Measurements from ENCODE around the gene PLXDC1. TPM values are rescaled to one million over a fixed set of nuclear protein-coding genes. Genes with fewer than 3 reads are reported as not detected.

PLXDC1 gene
- total RNA-seq, 1 experiment from 2014 or later = 2.0 TPM

- no peak overlapping the region for H3K9ac ChIP-seq (ENCODE audit: extremely low read depth, insufficient read length, low read length)
- H4K8ac ChIP-seq (replicated peaks; ENCODE audit: insufficient read length, low read depth, low read length) = no peak overlapping the region
- H3K23ac ChIP-seq (ENCODE audit: insufficient read length, low read depth, low read length) = no peak overlapping the region
- no peak overlapping the region for H2BK5ac ChIP-seq (ENCODE audit: insufficient read length, low read length)
- Mint-ChIP-seq H3K9me3 (peaks cover 6 to 9% of the 10 kb centered on the region in 2 experiments; a peak in 3 of 5 replicates), H3K4me3 (peak overlapping the region; percentile 63 to 94), H3K27me3 (ENCODE audit: low read depth) (peaks cover 28% of the 10 kb centered on the region), H3K27ac (no peak overlapping the region), H3K36me3 (ENCODE audit: insufficient read depth in 1 of 3, low read depth in 3 of 3) (peaks cover 0 to 5% (median 0%) of the 10 kb centered on the region in 3 experiments; a peak in 1 of 7 replicates), H3K4me1 (peaks cover 12 to 28% of the 10 kb centered on the region in 2 experiments)
- H2AFZ ChIP-seq (ENCODE audit: low read length) = no peak overlapping the region
- no peak overlapping the region for H2AK5ac ChIP-seq (ENCODE audit: insufficient read length, low read length)
- no peak overlapping the region for H3K27ac ChIP-seq (ENCODE audit: insufficient read length, low read depth, low read length)
- H3K79me2 ChIP-seq (ENCODE audit: insufficient read depth, low read length) = no peaks in the 10 kb centered on the region
- no peak overlapping the region for H3K14ac ChIP-seq (ENCODE audit: insufficient read depth, low read length)
- TF ChIP-seq CTCF (conservative IDR thresholded peaks at IDR 0.05) = no peak
- DNase-seq = no peak
- peaks cover 17% of the 10 kb centered on the region for H3K23me2 ChIP-seq (ENCODE audit: insufficient read length, low read depth, low read length, poor library complexity, severe bottlenecking)
- no peak overlapping the region for H3K4ac ChIP-seq (ENCODE audit: low read depth, low read length)
- H3K56ac ChIP-seq (ENCODE audit: insufficient read length, low read depth, low read length) = no peak overlapping the region
- no peak overlapping the region for H3K18ac ChIP-seq (ENCODE audit: insufficient read length, low read depth, low read length)
- no peak overlapping the region for H4K5ac ChIP-seq (ENCODE audit: insufficient read length, low read depth, low read length)
- H2BK20ac ChIP-seq (ENCODE audit: low read depth, low read length, poor library complexity, severe bottlenecking) = no peak overlapping the region
- no peak overlapping the region for H2BK120ac ChIP-seq (ENCODE audit: low read depth, low read length, poor library complexity, severe bottlenecking)
- peaks cover 3% of the 10 kb centered on the region; the same call in 1 of the 2 replicates for H3K27me3 ChIP-seq (ENCODE audit: insufficient read depth, low read length)
- WGBS (ENCODE audit: extremely low coverage, insufficient read length, low lambda C conversion rate) = no CpG with 5 or more reads among the region's 2 CpGs
- H3K4me2 ChIP-seq (ENCODE audit: insufficient read depth, insufficient read length, low read length) = no peak overlapping the region
- no peak overlapping the region for H2BK12ac ChIP-seq (ENCODE audit: insufficient read length, low read depth, low read length)
- H3K9me3 ChIP-seq (ENCODE audit: control insufficient read depth, low read depth, low read length) = no peaks in the 10 kb centered on the region
- H2BK15ac ChIP-seq (ENCODE audit: low read depth, low read length) = no peak overlapping the region
- no peaks in the 10 kb centered on the region for H4K20me1 ChIP-seq (ENCODE audit: control insufficient read depth, insufficient read depth, insufficient read length)
- no peak overlapping the region for H3T11ph ChIP-seq (ENCODE audit: low read length)
- no peak overlapping the region for H4K91ac ChIP-seq (ENCODE audit: insufficient read length, low read depth, low read length)
- H3K4me1 ChIP-seq (ENCODE audit: insufficient read depth, low read length) = no peaks in the 10 kb centered on the region
- H3K79me1 ChIP-seq (ENCODE audit: insufficient read depth, low read depth, low read length, poor library complexity, severe bottlenecking) = no peaks in the 10 kb centered on the region
These were observed 4.2 kb upstream of the PLXDC1 start for GRCh38 chr17:39155654-39156053.
